GM12878 (cell line): Measurements from ENCODE around the gene RFLNA. TPM values are rescaled to one million over a fixed set of nuclear protein-coding genes. Genes with fewer than 3 reads are reported as not detected.

Experiments
- ATAC-seq: fragments of 200-7000 bp; cut with Tn5 transposase; 3 replicates; pipeline ENCODE4 v1.9.1; 2020; ENCODE audit warnings: mild to moderate bottlenecking, moderate library complexity
- BruUV-seq: library from RNA; stranded (reverse); fragments of 400-500 nt; replicated peaks from 2 replicates; lab custom pipeline; 2021; lab: Mats Ljungman, UMichigan
- CTCF ChIA-PET: fragments of 300-600 bp; sonication (Branson Sonifier 250); formaldehyde crosslinking; extraction: SDS; loops from one replicate; lab custom pipeline; 2021; ENCODE audit warnings: inconsistent platforms; lab: Yijun Ruan, JAX
- POLR2A ChIA-PET: fragments of 350-600 bp; formaldehyde crosslinking; extraction: SDS; loops from one replicate; lab custom pipeline; 2021; ENCODE audit warnings: inconsistent platforms; lab: Charles Lee
- RAD21 ChIA-PET: fragments of 300-600 bp; sonication (Branson Sonifier 250); formaldehyde crosslinking; loops from one replicate; lab custom pipeline; 2023; ENCODE audit warnings: antibody characterized with exemption; ENCODE audit not compliant: unreplicated experiment; lab: Charles Lee
- SMC1A ChIA-PET: fragments of 300-600 bp; sonication (Branson Sonifier 250); formaldehyde crosslinking; loops from one replicate; lab custom pipeline; 2023; ENCODE audit not compliant: unreplicated experiment, uncharacterized antibody; lab: Charles Lee
- DNase-seq: peaks from one replicate; pipeline ENCODE4 v3.0.0-alpha.2; 2011; ENCODE audit warnings: low read depth, low spot score
- FAIRE-seq: peaks from 3 replicates; lab custom pipeline; 2011; peaks lifted over from hg19 to GRCh38; lab: Jason Lieb, UNC
- H2AFZ ChIP-seq: 2 replicates; pipeline ENCODE4 v1.6.0; 2011; ENCODE audit warnings: low read depth, low read length, control low read depth; ENCODE audit not compliant: control insufficient read depth
- H3K27ac ChIP-seq: 2 replicates; pipeline ENCODE4 v1.5.1; 2011; ENCODE audit warnings: control low read depth; ENCODE audit not compliant: control insufficient read depth, insufficient read depth
- H3K27me3 ChIP-seq, 2 experiments: replicated peaks in 1 of 2; 2 replicates each; pipeline versions ENCODE4 v1.6.0 to v1.6.1; 2011; ENCODE audit warnings: low read length in 1 of 2; ENCODE audit not compliant: control insufficient read depth in 2 of 2, insufficient read depth in 2 of 2
- H3K36me3 ChIP-seq, 2 experiments: 2 replicates each; pipeline ENCODE4 v1.5.1; 2011; ENCODE audit warnings: low read length in 1 of 2; ENCODE audit not compliant: control insufficient read depth in 2 of 2, insufficient read depth in 2 of 2
- H3K4me1 ChIP-seq: 2 replicates; pipeline ENCODE4 v1.6.1; 2011; ENCODE audit warnings: mild to moderate bottlenecking, low read length, moderate library complexity, mixed read lengths; ENCODE audit not compliant: control insufficient read depth, insufficient read depth
- H3K4me2 ChIP-seq: 2 replicates; pipeline ENCODE4 v1.6.0; 2011; ENCODE audit warnings: control low read depth; ENCODE audit not compliant: control insufficient read depth, insufficient read depth
- H3K4me3 ChIP-seq: fragments of 200-600 bp; sonication (generic); 2 replicates; pipeline ENCODE4 v1.5.1; 2016
- H3K79me2 ChIP-seq: 2 replicates; pipeline ENCODE4 v1.6.0; 2011; ENCODE audit warnings: low read length; ENCODE audit not compliant: control insufficient read depth, insufficient read depth
- H3K9ac ChIP-seq: 2 replicates; pipeline ENCODE4 v1.8.0; 2011; ENCODE audit warnings: low read length, control low read depth, mixed read lengths; ENCODE audit not compliant: control insufficient read depth, insufficient read depth
- H3K9me3 ChIP-seq: replicated peaks from 3 replicates; pipeline ENCODE4 v1.5.1; 2011; ENCODE audit warnings: mild to moderate bottlenecking, low read length; ENCODE audit not compliant: control insufficient read depth, insufficient read depth
- H4K20me1 ChIP-seq: 2 replicates; pipeline ENCODE4 v1.6.0; 2011; ENCODE audit not compliant: control insufficient read depth, insufficient read depth
- ATF7 ChIP-seq: fragments of 450-650 bp; IDR thresholded peaks from 2 replicates; pipeline ENCODE4 v1.6.1; 2016; ENCODE audit warnings: low read depth, mild to moderate bottlenecking
- CHD2 ChIP-seq: IDR thresholded peaks from 2 replicates; pipeline ENCODE4 v1.6.1; 2011; ENCODE audit warnings: low read depth, low read length, improper control_type of control experiment, borderline replicate concordance
- CREB1 ChIP-seq: IDR thresholded peaks from 2 replicates; pipeline ENCODE4 v1.6.1; 2012; ENCODE audit warnings: low read depth, mild to moderate bottlenecking, inconsistent platforms
- CREM ChIP-seq: IDR thresholded peaks from 2 replicates; pipeline ENCODE4 v1.6.1; 2014; ENCODE audit warnings: antibody characterized with exemption, low read depth
- IKZF2 ChIP-seq, 2 experiments: fragments of 450-650 bp; IDR thresholded peaks; 2 replicates each; pipeline ENCODE4 v1.6.1; 2017; ENCODE audit warnings: mild to moderate bottlenecking in 2 of 2, moderate library complexity in 2 of 2
- LARP7 ChIP-seq: fragments of 450-650 bp; IDR thresholded peaks from 2 replicates; pipeline ENCODE4 v1.6.1; 2017; ENCODE audit warnings: mild to moderate bottlenecking
- MYB ChIP-seq: fragments of 150-350 bp; IDR thresholded peaks from 2 replicates; pipeline ENCODE4 v1.6.1; 2014; ENCODE audit warnings: mild to moderate bottlenecking, low read depth, low read length, borderline replicate concordance
- NFXL1 ChIP-seq: fragments of 450-650 bp; IDR thresholded peaks from 2 replicates; pipeline ENCODE4 v1.6.1; 2017; ENCODE audit warnings: antibody characterized with exemption, mild to moderate bottlenecking, borderline replicate concordance
- NFYA ChIP-seq: IDR thresholded peaks from 2 replicates; pipeline ENCODE4 v1.6.1; 2011; ENCODE audit warnings: low read depth, mild to moderate bottlenecking, low read length, improper control_type of control experiment, borderline replicate concordance
- NR2C2 ChIP-seq: IDR thresholded peaks from 2 replicates; pipeline ENCODE4 v1.6.1; 2011; ENCODE audit warnings: borderline replicate concordance, low read depth; ENCODE audit not compliant: control insufficient read depth, insufficient read length
- PAX8 ChIP-seq: fragments of 450-650 bp; IDR thresholded peaks from 2 replicates; pipeline ENCODE4 v1.6.1; 2017; ENCODE audit warnings: mild to moderate bottlenecking, moderate library complexity
- POLR2A ChIP-seq: IDR thresholded peaks from 2 replicates; pipeline ENCODE4 v1.6.1; 2011; ENCODE audit warnings: low read depth, mild to moderate bottlenecking, low read length
- RBBP5 ChIP-seq: fragments of 200-600 bp; sonication (generic); conservative IDR thresholded peaks from 2 replicates; pipeline ENCODE4 v1.6.1; 2016
- RCOR1 ChIP-seq: conservative IDR thresholded peaks from 2 replicates; pipeline ENCODE4 v1.6.1; 2012; ENCODE audit warnings: low read depth, low read length, improper control_type of control experiment
- RFX5 ChIP-seq: IDR thresholded peaks from 2 replicates; pipeline ENCODE4 v1.6.1; 2011; ENCODE audit warnings: low read depth, low read length, improper control_type of control experiment
- SIN3A ChIP-seq: IDR thresholded peaks from 2 replicates; pipeline ENCODE4 v1.6.1; 2012; ENCODE audit warnings: low read depth, low read length, improper control_type of control experiment
- ZNF207 ChIP-seq: fragments of 450-650 bp; IDR thresholded peaks from 2 replicates; pipeline ENCODE4 v1.6.1; 2014; ENCODE audit warnings: antibody characterized with exemption, mild to moderate bottlenecking, borderline replicate concordance
- ZNF24 ChIP-seq: fragments of 450-650 bp; IDR thresholded peaks from 2 replicates; pipeline ENCODE4 v1.6.1; 2017; ENCODE audit warnings: antibody characterized with exemption, mild to moderate bottlenecking
- WGBS: methylation state at CpG from one replicate; pipeline ENCODE4 v1.1.6; 2016; ENCODE audit warnings: low lambda C conversion rate; ENCODE audit not compliant: insufficient replicate concordance, insufficient coverage; ENCODE audit errors: missing lambda C conversion rate; 5-methylcytosine and 5-hydroxymethylcytosine counted together
- in situ Hi-C: fragments of 300-500 bp; cut with MboI; formaldehyde crosslinking; loops from 9 replicates; pipeline ENCODE4 v1.14.3; 2018; ENCODE audit warnings: mixed read lengths
- intact Hi-C: fragments of 100-400 bp; cut with micrococcal nuclease; formaldehyde crosslinking; loops from one replicate; pipeline ENCODE4 v1.14.2; 2022; ENCODE audit not compliant: unreplicated experiment
- polyA plus RNA-seq, 11 experiments: library from polyadenylated mRNA; depleted of rRNA in 4 of 11; unstranded in 6 of 11; stranded (reverse) in 5 of 11; fragments of >200 nt; fragmentation: Nextera tagmentation in 4 of 11; fragmentation: Illumina TruSeq in 1 of 11; extraction: Ambion mirVana in 4 of 11; extraction: Trizol in 1 of 11; gene quantifications; 1 replicate in 1 of 11; 2 replicates in 10 of 11; pipeline versions ENCODE4 v1.2.1 to v1.2.3, GENCODE V29; 2011 to 2016; ENCODE audit warnings: inconsistent platforms in 2 of 11, missing spikeins in 2 of 11, low read depth in 1 of 11
- total RNA-seq, 4 experiments: library from RNA; depleted of rRNA in 3 of 4; stranded (reverse); fragments of >200 nt in 3 of 4; fragmentation: Illumina TruSeq in 1 of 4; extraction: Trizol in 1 of 4; gene quantifications; 2 replicates each; pipeline versions ENCODE4 v1.2.1 to v1.2.3, GENCODE V29; 2013 to 2021
- TF ChIP-seq, protein P1 (sequence below), 3 experiments: IDR thresholded peaks in 2 of 3; conservative IDR thresholded peaks in 1 of 3; 2 replicates each; pipeline ENCODE4 v1.5.1; 2011; ENCODE audit warnings: low read depth in 3 of 3, low read length in 3 of 3, mild to moderate bottlenecking in 3 of 3, control low read depth in 2 of 3, moderate library complexity in 2 of 3, inconsistent platforms in 1 of 3, mixed read lengths in 1 of 3; ENCODE audit not compliant: control insufficient read depth in 2 of 3, insufficient read depth in 1 of 3; ENCODE audit errors: extremely low read depth in 1 of 3

RFLNA gene
- total and polyA plus RNA-seq, 10 of the 15 experiments (the other 5 are each of a cell fraction or from before 2014, with no cell fraction given), result 0.08 TPM; not detected in 9

DNA sequence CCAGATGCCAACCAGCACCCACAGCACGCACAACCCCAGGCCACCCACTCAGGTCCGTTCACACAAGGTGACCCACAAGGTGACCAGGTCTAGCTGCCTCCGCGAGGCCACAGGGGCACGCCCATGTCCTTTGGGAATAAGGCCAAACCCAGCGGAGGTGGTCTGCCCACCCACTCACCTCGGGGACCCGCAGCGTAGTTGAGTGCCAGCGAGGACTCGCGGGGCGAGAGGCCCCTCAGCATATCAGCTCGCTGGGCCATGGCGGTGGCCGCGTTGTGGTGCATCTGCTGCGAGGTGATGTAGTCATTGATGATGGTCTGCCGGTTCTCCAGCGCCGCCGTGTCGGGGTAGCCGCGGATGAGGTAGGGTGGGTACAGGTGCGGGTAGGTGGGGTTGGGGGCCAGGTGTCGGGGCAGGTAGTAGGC lies 46.8 kb downstream of the RFLNA start:
- DNase-seq, result no peak
- H3K36me3 ChIP-seq, result peaks cover 17 to 19% of the 10 kb centered on the region in 2 experiments
- ChIA-PET RAD21 (no interaction called here), POLR2A (no interaction called here), CTCF (no interaction called here), SMC1A (no interaction called here)
- FAIRE-seq, result no peak
- no peak overlapping the region for H2AFZ ChIP-seq
- no peak overlapping the region for H3K27ac ChIP-seq
- no peaks in the 10 kb centered on the region for H4K20me1 ChIP-seq
- H3K4me3 ChIP-seq, result no peak overlapping the region
- ATAC-seq, result no peak
- no peaks in the 10 kb centered on the region for H3K79me2 ChIP-seq
- no TSS peak for BruUV-seq
- H3K27me3 ChIP-seq, result no peaks in the 10 kb centered on the region
- 94% methylated on average over 27 of the region's 27 CpGs for WGBS
- H3K9ac ChIP-seq, result no peak overlapping the region
- intact Hi-C loops (no loop called here), in situ Hi-C loops (no loop called here)
- no peaks in the 10 kb centered on the region for H3K4me1 ChIP-seq
- no peaks in the 10 kb centered on the region for H3K9me3 ChIP-seq
- no peak for TF ChIP-seq NR2C2
- no peak for TF ChIP-seq RFX5
- peak; percentile 52; the same call in 1 of the 2 replicates for TF ChIP-seq POLR2A
- no peak for TF ChIP-seq CHD2
- no peak for TF ChIP-seq SIN3A
- no peak for TF ChIP-seq NFYA
- TF ChIP-seq, all 136 proteins: peak for 1
- H3K4me2 ChIP-seq, result no peak overlapping the region

DNA sequence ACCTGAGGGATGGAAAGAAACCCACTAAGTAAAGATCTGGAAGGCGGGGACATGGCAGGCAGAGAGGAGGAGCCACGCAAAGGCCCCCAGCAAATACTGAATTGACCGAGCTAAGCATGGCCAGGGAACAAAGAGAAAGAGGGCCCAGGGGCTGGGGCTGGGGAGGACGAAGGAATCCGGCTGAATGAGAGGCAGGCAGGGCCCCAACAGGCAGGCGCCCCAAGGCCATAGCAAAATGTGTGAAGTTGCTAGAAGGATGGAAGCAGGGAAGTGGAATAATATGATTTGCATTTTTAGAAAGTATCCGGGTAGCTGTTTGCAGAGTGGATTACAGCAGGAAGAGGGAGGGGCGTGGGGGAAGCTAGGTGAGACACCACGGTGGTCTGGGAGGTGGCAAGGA lies 49.1 kb downstream of the RFLNA start:
- H3K27ac ChIP-seq, result no peak overlapping the region
- in situ Hi-C loops, result no loop called here
- ChIA-PET CTCF (interaction anchor here (0.5 kb wide), 1 partner anchor 35 kb away, joined by 4 read pairs; no protein-coding TSS in a partner anchor), POLR2A (no interaction called here), RAD21 (no interaction called here), SMC1A (no interaction called here)
- ATAC-seq, result no peak
- H2AFZ ChIP-seq, result no peak overlapping the region
- WGBS, result 82% methylated on average over 9 of the region's 9 CpGs
- BruUV-seq, result no TSS peak
- no peaks in the 10 kb centered on the region for H3K27me3 ChIP-seq
- no peaks in the 10 kb centered on the region for H3K9me3 ChIP-seq
- H3K4me2 ChIP-seq, result no peak overlapping the region
- H3K4me3 ChIP-seq, result no peak overlapping the region
- H3K4me1 ChIP-seq, result no peaks in the 10 kb centered on the region
- H3K36me3 ChIP-seq, result peaks cover 19 to 29% of the 10 kb centered on the region in 2 experiments
- H3K9ac ChIP-seq, result no peak overlapping the region
- TF ChIP-seq CREM (no peak), LARP7 (no peak), RCOR1 (no peak), NFXL1 (no peak), MYB (no peak), SIN3A (no peak), IKZF2 (IDR thresholded peaks at IDR 0.05) (no peak), RFX5 (no peak), NFYA (no peak), ATF7 (no peak), CREB1 (no peak), RBBP5 (no peak), ZNF207 (no peak), ZNF24 (no peak), PAX8 (no peak)
- TF ChIP-seq, protein P1, sequence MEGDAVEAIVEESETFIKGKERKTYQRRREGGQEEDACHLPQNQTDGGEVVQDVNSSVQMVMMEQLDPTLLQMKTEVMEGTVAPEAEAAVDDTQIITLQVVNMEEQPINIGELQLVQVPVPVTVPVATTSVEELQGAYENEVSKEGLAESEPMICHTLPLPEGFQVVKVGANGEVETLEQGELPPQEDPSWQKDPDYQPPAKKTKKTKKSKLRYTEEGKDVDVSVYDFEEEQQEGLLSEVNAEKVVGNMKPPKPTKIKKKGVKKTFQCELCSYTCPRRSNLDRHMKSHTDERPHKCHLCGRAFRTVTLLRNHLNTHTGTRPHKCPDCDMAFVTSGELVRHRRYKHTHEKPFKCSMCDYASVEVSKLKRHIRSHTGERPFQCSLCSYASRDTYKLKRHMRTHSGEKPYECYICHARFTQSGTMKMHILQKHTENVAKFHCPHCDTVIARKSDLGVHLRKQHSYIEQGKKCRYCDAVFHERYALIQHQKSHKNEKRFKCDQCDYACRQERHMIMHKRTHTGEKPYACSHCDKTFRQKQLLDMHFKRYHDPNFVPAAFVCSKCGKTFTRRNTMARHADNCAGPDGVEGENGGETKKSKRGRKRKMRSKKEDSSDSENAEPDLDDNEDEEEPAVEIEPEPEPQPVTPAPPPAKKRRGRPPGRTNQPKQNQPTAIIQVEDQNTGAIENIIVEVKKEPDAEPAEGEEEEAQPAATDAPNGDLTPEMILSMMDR (IDR thresholded peaks at IDR 0.05 in 2 of 3, conservative IDR thresholded peaks at IDR 0.05 in 1 of 3; ENCODE audit: control insufficient read depth in 2 of 3, extremely low read depth in 1 of 3, insufficient read depth in 1 of 3, low read depth in 3 of 3, low read length in 3 of 3), result no peak
- H3K79me2 ChIP-seq, result no peaks in the 10 kb centered on the region
- no peaks in the 10 kb centered on the region for H4K20me1 ChIP-seq
- intact Hi-C loops, result no loop called here
- FAIRE-seq, result no peak
- DNase-seq, result no peak
